Body of pancreas (tissue), 4 donors: ENCODE measurements around the gene GTPBP6. TPM values are rescaled to one million over a fixed set of nuclear protein-coding genes. Genes with fewer than 3 reads are reported as not detected.

Experiments
- ATAC-seq: fragments of 150-250 bp; one replicate; pipeline ENCODE4 v1.9.1; 2016
- DNase-seq, 4 donors: peaks; one replicate each; pipeline ENCODE4 v3.0.0-alpha.2; 2019
- H3K27ac ChIP-seq, 4 donors: fragments of 200-600 bp; sonication (generic); 1 replicate in 3 of 4; 2 replicates in 1 of 4; pipeline versions ENCODE4 v1.5.1 to v1.6.1; 2016 to 2019; ENCODE audit warnings: mild to moderate bottlenecking in 1 of 4, mixed read lengths in 1 of 4, moderate library complexity in 1 of 4
- H3K27me3 ChIP-seq, 2 donors: fragments of 200-600 bp; sonication (generic); one replicate each; pipeline ENCODE4 v1.6.0; 2016; ENCODE audit warnings: mild to moderate bottlenecking in 1 of 2
- H3K36me3 ChIP-seq, 2 donors: fragments of 200-600 bp; sonication (generic); replicated peaks in 1 of 2; 2 replicates each; pipeline ENCODE4 v1.5.1; 2016; ENCODE audit warnings: low read depth in 2 of 2; ENCODE audit not compliant: insufficient read depth in 1 of 2
- H3K4me1 ChIP-seq: fragments of 200-600 bp; sonication (generic); one replicate; pipeline ENCODE4 v1.6.0; 2016
- H3K4me3 ChIP-seq, 2 donors: fragments of 200-600 bp; sonication (generic); 1 replicate in 1 of 2; 2 replicates in 1 of 2; pipeline ENCODE4 v1.5.1; 2016 to 2019
- H3K9me3 ChIP-seq, 3 donors: fragments of 200-600 bp; sonication (generic); 1 replicate in 2 of 3; 2 replicates in 1 of 3; pipeline ENCODE4 v1.5.1; 2016
- POLR2A ChIP-seq, 3 donors: fragments of 450-650 bp; IDR thresholded peaks; one replicate each; pipeline ENCODE4 v1.6.1; 2016; ENCODE audit warnings: antibody characterized with exemption in 3 of 3, mild to moderate bottlenecking in 2 of 3
- WGBS, 2 donors: methylation state at CpG; one replicate each; pipeline ENCODE4 v1.1.5; 2017; 5-methylcytosine and 5-hydroxymethylcytosine counted together
- intact Hi-C: fragments of 100-400 bp; cut with DNase I; formaldehyde crosslinking; loops from one replicate; pipeline ENCODE4 v1.15.1; 2023
- total RNA-seq, 2 donors: library from RNA; depleted of rRNA; stranded (reverse); fragments of >200 nt; gene quantifications; one replicate each; pipeline ENCODE4 v1.1.0, GENCODE V29; 2016
- TF ChIP-seq, protein P1 (sequence below), 7 experiments: fragments of 450-650 bp in 4 of 7; fragments of 200-600 bp in 3 of 7; sonication (generic) in 3 of 7; IDR thresholded peaks; one replicate each; pipeline ENCODE4 v1.5.1; 2016 to 2019; ENCODE audit warnings: antibody characterized with exemption in 7 of 7

The GTPBP6 gene
- total RNA-seq, 2 donors from 2014 or later = 25.7 to 32.4 TPM

DNA sequence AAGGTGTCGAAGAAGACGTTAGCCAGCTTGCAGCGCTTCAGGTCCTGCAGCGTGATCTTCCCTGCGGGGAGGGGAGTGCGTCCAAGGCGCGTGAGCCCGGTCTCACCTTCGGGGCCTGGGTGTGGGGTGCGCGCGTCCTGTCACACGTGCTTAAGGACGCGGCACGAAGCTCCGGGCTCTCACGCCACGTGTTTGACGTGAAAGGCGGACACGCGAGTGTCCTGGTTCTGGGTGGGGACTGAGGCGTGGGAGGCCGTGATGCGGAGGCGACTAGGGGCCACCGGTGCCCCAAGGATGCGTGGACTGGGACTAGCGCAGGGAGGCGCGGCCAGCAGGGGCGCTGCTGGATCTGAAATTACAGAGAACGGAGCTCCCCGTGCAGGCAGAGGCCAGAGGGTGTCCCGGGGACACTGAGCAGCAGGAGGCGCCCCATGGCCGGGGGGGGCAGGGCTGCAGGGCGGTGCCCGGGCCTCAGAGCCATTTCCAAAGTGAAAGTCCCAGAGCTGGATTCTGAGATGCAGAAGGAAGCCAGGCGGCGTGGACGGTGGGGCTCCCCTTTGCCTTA, 20.3 kb upstream of the GTPBP6 start:
- DNase-seq (no peak), ATAC-seq (no peak)
- Histone ChIP-seq H3K27ac (no peak overlapping the region), H3K9me3 (no peaks in the 10 kb centered on the region), H3K4me1 (no peaks in the 10 kb centered on the region), H3K36me3 (no peaks in the 10 kb centered on the region), H3K4me3 (no peak overlapping the region), H3K27me3 (no peaks in the 10 kb centered on the region)
- TF ChIP-seq, protein P1, sequence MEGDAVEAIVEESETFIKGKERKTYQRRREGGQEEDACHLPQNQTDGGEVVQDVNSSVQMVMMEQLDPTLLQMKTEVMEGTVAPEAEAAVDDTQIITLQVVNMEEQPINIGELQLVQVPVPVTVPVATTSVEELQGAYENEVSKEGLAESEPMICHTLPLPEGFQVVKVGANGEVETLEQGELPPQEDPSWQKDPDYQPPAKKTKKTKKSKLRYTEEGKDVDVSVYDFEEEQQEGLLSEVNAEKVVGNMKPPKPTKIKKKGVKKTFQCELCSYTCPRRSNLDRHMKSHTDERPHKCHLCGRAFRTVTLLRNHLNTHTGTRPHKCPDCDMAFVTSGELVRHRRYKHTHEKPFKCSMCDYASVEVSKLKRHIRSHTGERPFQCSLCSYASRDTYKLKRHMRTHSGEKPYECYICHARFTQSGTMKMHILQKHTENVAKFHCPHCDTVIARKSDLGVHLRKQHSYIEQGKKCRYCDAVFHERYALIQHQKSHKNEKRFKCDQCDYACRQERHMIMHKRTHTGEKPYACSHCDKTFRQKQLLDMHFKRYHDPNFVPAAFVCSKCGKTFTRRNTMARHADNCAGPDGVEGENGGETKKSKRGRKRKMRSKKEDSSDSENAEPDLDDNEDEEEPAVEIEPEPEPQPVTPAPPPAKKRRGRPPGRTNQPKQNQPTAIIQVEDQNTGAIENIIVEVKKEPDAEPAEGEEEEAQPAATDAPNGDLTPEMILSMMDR (IDR thresholded peaks at IDR 0.05) = no peak
- no peak for TF ChIP-seq POLR2A (IDR thresholded peaks at IDR 0.05)
- 94 to 97% methylated on average over 35 to 40 of the region's 44 CpGs for WGBS, 2 donors
- intact Hi-C loops = no loop called here

DNA sequence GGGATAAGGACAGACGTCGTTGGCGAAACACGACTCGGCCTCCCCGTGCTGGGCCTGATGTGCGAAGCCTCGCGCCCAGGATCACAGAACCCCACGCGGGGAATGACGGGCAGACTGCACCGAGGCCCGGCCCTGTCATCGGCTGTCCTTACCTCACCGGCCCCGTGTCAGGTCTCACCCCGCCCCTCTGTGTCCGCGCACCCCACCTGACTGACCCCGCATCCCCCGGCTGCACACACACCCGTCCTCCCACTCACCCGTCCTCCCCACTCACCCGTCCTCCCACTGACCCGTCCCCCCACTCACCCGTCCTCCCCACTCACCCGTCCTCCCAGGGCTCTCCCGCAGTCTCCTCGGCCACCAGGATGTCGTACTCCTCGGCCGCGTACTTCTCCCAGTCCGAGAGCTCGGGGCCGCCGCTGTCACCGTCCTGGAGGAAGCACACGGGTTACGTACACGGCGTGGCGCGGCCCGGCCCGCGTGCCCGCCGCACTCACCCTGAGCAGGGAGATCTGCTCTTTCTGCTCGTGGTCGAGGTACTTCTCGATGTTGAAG, 19.8 kb upstream of the GTPBP6 start:
- Histone ChIP-seq H3K9me3 (no peaks in the 10 kb centered on the region), H3K4me1 (no peaks in the 10 kb centered on the region), H3K27me3 (no peaks in the 10 kb centered on the region), H3K36me3 (no peaks in the 10 kb centered on the region), H3K27ac (no peak overlapping the region), H3K4me3 (no peak overlapping the region)
- DNase-seq (no peak), ATAC-seq (no peak)
- intact Hi-C loops = no loop called here
- TF ChIP-seq, protein P1 (IDR thresholded peaks at IDR 0.05) = no peak
- no peak for TF ChIP-seq POLR2A (IDR thresholded peaks at IDR 0.05)
- WGBS, 2 donors = 91 to 95% methylated on average over 37 to 42 of the region's 53 CpGs

DNA sequence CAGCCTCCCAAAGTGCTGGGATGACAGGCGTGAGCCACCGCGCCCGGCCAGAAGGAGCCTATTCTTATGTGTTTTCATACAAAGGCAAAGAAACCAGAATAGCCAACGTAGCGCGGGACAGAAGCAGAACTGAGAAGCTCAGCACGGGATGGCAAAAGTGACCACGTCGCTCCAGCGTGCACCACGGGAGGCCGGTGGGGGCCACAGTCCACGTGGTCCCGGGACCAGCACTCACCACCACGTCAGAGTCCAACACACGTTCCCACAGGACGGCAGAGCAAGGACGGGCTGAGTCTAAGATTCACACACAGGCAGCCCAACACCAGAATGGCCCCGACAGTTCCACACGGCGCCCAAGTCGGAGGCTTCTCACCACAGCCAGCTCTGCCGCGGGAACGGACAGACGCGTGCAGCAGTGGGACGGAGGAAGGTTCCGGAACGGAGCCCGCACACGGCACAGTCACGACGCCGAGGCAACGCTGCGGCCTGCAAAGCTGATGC, 18.8 kb upstream of the GTPBP6 start:
- no peak overlapping the region for H3K27ac ChIP-seq
- intact Hi-C loops = no loop called here
- no peaks in the 10 kb centered on the region for H3K36me3 ChIP-seq
- no peak overlapping the region for H3K4me3 ChIP-seq
- H3K4me1 ChIP-seq = no peaks in the 10 kb centered on the region
- ATAC-seq (no peak), DNase-seq (no peak)
- TF ChIP-seq, protein P1 (IDR thresholded peaks at IDR 0.05) = no peak
- no peak for TF ChIP-seq POLR2A (IDR thresholded peaks at IDR 0.05)
- 81 to 90% methylated on average over 16 to 36 of the region's 38 CpGs for WGBS, 2 donors
- no peaks in the 10 kb centered on the region for H3K27me3 ChIP-seq
- H3K9me3 ChIP-seq = no peaks in the 10 kb centered on the region

DNA sequence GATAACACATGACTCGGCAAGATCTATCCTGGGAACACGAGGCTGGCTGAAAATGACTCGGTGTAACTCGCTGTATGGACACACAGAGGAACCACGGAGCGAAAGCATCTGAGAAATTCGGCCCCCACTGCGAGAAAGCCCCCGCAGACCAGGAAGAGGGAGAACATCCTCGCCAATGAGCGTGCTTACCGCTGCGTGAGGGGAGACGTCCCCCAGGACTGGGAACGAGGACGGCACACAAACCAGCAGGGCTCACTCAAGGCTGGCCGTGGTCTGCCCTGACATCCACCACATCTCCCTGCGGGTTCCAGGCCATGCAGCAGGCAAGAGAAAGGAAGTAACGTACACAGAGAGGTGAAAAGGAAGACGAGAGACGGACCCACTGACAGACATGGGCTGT, 17.6 kb upstream of the GTPBP6 start:
- WGBS, 2 donors = 85 to 89% methylated on average over 21 of the region's 21 CpGs
- ATAC-seq (no peak), DNase-seq (no peak)
- TF ChIP-seq, protein P1 (IDR thresholded peaks at IDR 0.05) = no peak
- no peak for TF ChIP-seq POLR2A (IDR thresholded peaks at IDR 0.05)
- Histone ChIP-seq H3K27me3 (peaks cover 0 to 4% of the 10 kb centered on the region in 2 donors), H3K4me3 (no peak overlapping the region), H3K27ac (no peak overlapping the region), H3K36me3 (no peaks in the 10 kb centered on the region), H3K4me1 (peaks cover 6% of the 10 kb centered on the region), H3K9me3 (no peaks in the 10 kb centered on the region)
- intact Hi-C loops = no loop called here

DNA sequence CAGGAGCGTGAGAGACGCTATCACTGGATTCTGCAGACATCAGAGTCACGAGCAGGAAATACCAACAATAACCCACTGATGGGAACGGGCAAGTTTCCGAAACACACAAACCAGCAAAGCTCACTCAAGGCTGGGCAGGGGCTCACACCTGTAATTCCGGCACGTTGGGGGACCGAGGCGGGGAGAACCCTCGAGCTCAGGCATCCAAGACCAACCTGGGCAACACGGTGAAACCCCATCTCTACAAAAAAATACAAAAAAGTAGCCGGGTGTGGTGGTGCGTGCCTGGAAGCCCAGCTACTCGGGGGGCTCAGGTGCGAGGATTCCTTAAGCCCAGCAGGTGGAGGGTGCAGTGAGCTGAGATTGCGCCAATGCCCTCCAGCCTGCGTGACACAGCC, 17.2 kb upstream of the GTPBP6 start:
- ATAC-seq = no peak
- TF ChIP-seq POLR2A (IDR thresholded peaks at IDR 0.05) = no peak
- TF ChIP-seq, protein P1 (IDR thresholded peaks at IDR 0.05) = no peak
- peaks cover 0 to 8% of the 10 kb centered on the region in 2 donors for H3K27me3 ChIP-seq
- WGBS, 2 donors = 92 to 95% methylated on average over 17 of the region's 17 CpGs
- no peak overlapping the region for H3K4me3 ChIP-seq
- no peak overlapping the region for H3K27ac ChIP-seq
- no peaks in the 10 kb centered on the region for H3K36me3 ChIP-seq
- DNase-seq = peak in 1 of 4 donors; percentile 1
- intact Hi-C loops = no loop called here
- H3K4me1 ChIP-seq = peaks cover 11% of the 10 kb centered on the region
- no peaks in the 10 kb centered on the region for H3K9me3 ChIP-seq
